ENCODE measurements around the gene HHIPL1.

HHIPL1 gene

GRCh38 chr14:99612738-99613330 is 32.1 kb upstream of the HHIPL1 start:
- Histone ChIP-seq H3K36me3 (ENCODE audit: control insufficient read depth in 1 of 2, insufficient read depth in 2 of 2, low read length in 2 of 2) (no peaks in the 10 kb centered on the region), H2BK5ac (ENCODE audit: low read depth, low read length, poor library complexity) (no peak overlapping the region), H3K4me3 (ENCODE audit: low read depth, low read length) (no peak overlapping the region), H3K23ac (ENCODE audit: low read length) (no peak overlapping the region), H3K79me2 (ENCODE audit: control insufficient read depth, insufficient read depth, low read length, poor library complexity) (no peaks in the 10 kb centered on the region), H3K9me3 (ENCODE audit: insufficient read depth, low read depth, low read length) (no peaks in the 10 kb centered on the region), H3K4me1 (ENCODE audit: control insufficient read depth in 1 of 2, insufficient read depth in 2 of 2, low read length in 2 of 2) (no peaks in the 10 kb centered on the region), H3K4me2 (ENCODE audit: low read length) (no peak overlapping the region), H3K18ac (ENCODE audit: low read length) (no peak overlapping the region), H3K14ac (ENCODE audit: low read length) (no peak overlapping the region), H4K8ac (ENCODE audit: low read depth, low read length) (no peak overlapping the region), H3K4ac (ENCODE audit: low read depth, low read length) (no peak overlapping the region), H2BK120ac (ENCODE audit: insufficient read depth, low read length, poor library complexity) (no peak overlapping the region), H4K12ac (ENCODE audit: low read depth, low read length) (no peak overlapping the region), H4K91ac (ENCODE audit: low read depth, low read length) (no peak overlapping the region), H3K9ac (ENCODE audit: low read length) (no peak overlapping the region), H2BK12ac (ENCODE audit: low read length) (no peak overlapping the region), H3K27me3 (ENCODE audit: insufficient read depth, low read length) (no peaks in the 10 kb centered on the region), H2AFZ (ENCODE audit: insufficient read depth, low read length, poor library complexity) (no peak overlapping the region), H2AK5ac (ENCODE audit: low read length) (no peak overlapping the region), H3K79me1 (ENCODE audit: low read length) (no peaks in the 10 kb centered on the region), H3K27ac (ENCODE audit: low read depth, low read length) (no peak overlapping the region)
- no peak for DNase-seq
- no CpG with 5 or more reads among the region's 8 CpGs for WGBS (ENCODE audit: extremely low coverage, insufficient coverage, insufficient read length)

- no peak overlapping the region for H3K4ac ChIP-seq (ENCODE audit: low read depth, low read length)
- H3K9me3 ChIP-seq (ENCODE audit: insufficient read depth, low read depth, low read length), result no peaks in the 10 kb centered on the region
- no peak overlapping the region for H3K18ac ChIP-seq (ENCODE audit: low read length)
- no peaks in the 10 kb centered on the region for H3K79me2 ChIP-seq (ENCODE audit: control insufficient read depth, insufficient read depth, low read length, poor library complexity)
- no peaks in the 10 kb centered on the region for H3K27me3 ChIP-seq (ENCODE audit: insufficient read depth, low read length)
- H2AFZ ChIP-seq (ENCODE audit: insufficient read depth, low read length, poor library complexity), result no peak overlapping the region
- H3K9ac ChIP-seq (ENCODE audit: low read length), result no peak overlapping the region
- no peak overlapping the region for H2AK5ac ChIP-seq (ENCODE audit: low read length)
- H3K14ac ChIP-seq (ENCODE audit: low read length), result no peak overlapping the region
- WGBS (ENCODE audit: extremely low coverage, insufficient coverage, insufficient read length), result no CpG with 5 or more reads among the region's 7 CpGs
- H3K4me1 ChIP-seq (ENCODE audit: control insufficient read depth in 1 of 2, insufficient read depth in 2 of 2, low read length in 2 of 2), result peaks cover 8 to 12% of the 10 kb centered on the region in 2 experiments
- no peak overlapping the region for H4K12ac ChIP-seq (ENCODE audit: low read depth, low read length)
- peaks cover 3% of the 10 kb centered on the region for H3K79me1 ChIP-seq (ENCODE audit: low read length)
- no peak overlapping the region for H3K23ac ChIP-seq (ENCODE audit: low read length)
- H4K91ac ChIP-seq (ENCODE audit: low read depth, low read length), result no peak overlapping the region
- H3K4me2 ChIP-seq (ENCODE audit: low read length), result no peak overlapping the region
- H2BK12ac ChIP-seq (ENCODE audit: low read length), result no peak overlapping the region
- H3K27ac ChIP-seq (ENCODE audit: low read depth, low read length), result no peak overlapping the region
- no peak for DNase-seq
- H2BK5ac ChIP-seq (ENCODE audit: low read depth, low read length, poor library complexity), result no peak overlapping the region
- H3K36me3 ChIP-seq (ENCODE audit: control insufficient read depth in 1 of 2, insufficient read depth in 2 of 2, low read length in 2 of 2), result no peaks in the 10 kb centered on the region
- no peak overlapping the region for H4K8ac ChIP-seq (ENCODE audit: low read depth, low read length)
- H3K4me3 ChIP-seq (ENCODE audit: low read depth, low read length), result no peak overlapping the region
- no peak overlapping the region for H2BK120ac ChIP-seq (ENCODE audit: insufficient read depth, low read length, poor library complexity)
Observed at GRCh38 chr14:99615497-99616157, 29.3 kb upstream of the HHIPL1 start.

- no peaks in the 10 kb centered on the region for H3K36me3 ChIP-seq (ENCODE audit: control insufficient read depth in 1 of 2, insufficient read depth in 2 of 2, low read length in 2 of 2)
- H3K27me3 ChIP-seq (ENCODE audit: insufficient read depth, low read length), result no peaks in the 10 kb centered on the region
- H2BK12ac ChIP-seq (ENCODE audit: low read length), result no peak overlapping the region
- no peak overlapping the region for H2BK5ac ChIP-seq (ENCODE audit: low read depth, low read length, poor library complexity)
- no peak overlapping the region for H3K23ac ChIP-seq (ENCODE audit: low read length)
- no peaks in the 10 kb centered on the region for H3K79me2 ChIP-seq (ENCODE audit: control insufficient read depth, insufficient read depth, low read length, poor library complexity)
- no peak overlapping the region for H2AFZ ChIP-seq (ENCODE audit: insufficient read depth, low read length, poor library complexity)
- no peak for DNase-seq
- H3K9me3 ChIP-seq (ENCODE audit: insufficient read depth, low read depth, low read length), result no peaks in the 10 kb centered on the region
- no peak overlapping the region for H2BK120ac ChIP-seq (ENCODE audit: insufficient read depth, low read length, poor library complexity)
- H3K18ac ChIP-seq (ENCODE audit: low read length), result no peak overlapping the region
- H3K79me1 ChIP-seq (ENCODE audit: low read length), result peaks cover 11% of the 10 kb centered on the region
- no peak overlapping the region for H3K9ac ChIP-seq (ENCODE audit: low read length)
- peaks cover 17 to 20% of the 10 kb centered on the region in 2 experiments for H3K4me1 ChIP-seq (ENCODE audit: control insufficient read depth in 1 of 2, insufficient read depth in 2 of 2, low read length in 2 of 2)
- WGBS (ENCODE audit: extremely low coverage, insufficient coverage, insufficient read length), result no CpG with 5 or more reads among the region's 16 CpGs
- H3K4ac ChIP-seq (ENCODE audit: low read depth, low read length), result no peak overlapping the region
- no peak overlapping the region for H3K4me2 ChIP-seq (ENCODE audit: low read length)
- no peak overlapping the region for H3K27ac ChIP-seq (ENCODE audit: low read depth, low read length)
- H4K91ac ChIP-seq (ENCODE audit: low read depth, low read length), result no peak overlapping the region
- no peak overlapping the region for H4K8ac ChIP-seq (ENCODE audit: low read depth, low read length)
- H3K4me3 ChIP-seq (ENCODE audit: low read depth, low read length), result no peak overlapping the region
- no peak overlapping the region for H4K12ac ChIP-seq (ENCODE audit: low read depth, low read length)
- no peak overlapping the region for H3K14ac ChIP-seq (ENCODE audit: low read length)
- H2AK5ac ChIP-seq (ENCODE audit: low read length), result no peak overlapping the region
Observed at GRCh38 chr14:99616832-99617800, 27.8 kb upstream of the HHIPL1 start.
